Measurements from ENCODE around the gene ZC3H7A.

ZC3H7A gene

DNA sequence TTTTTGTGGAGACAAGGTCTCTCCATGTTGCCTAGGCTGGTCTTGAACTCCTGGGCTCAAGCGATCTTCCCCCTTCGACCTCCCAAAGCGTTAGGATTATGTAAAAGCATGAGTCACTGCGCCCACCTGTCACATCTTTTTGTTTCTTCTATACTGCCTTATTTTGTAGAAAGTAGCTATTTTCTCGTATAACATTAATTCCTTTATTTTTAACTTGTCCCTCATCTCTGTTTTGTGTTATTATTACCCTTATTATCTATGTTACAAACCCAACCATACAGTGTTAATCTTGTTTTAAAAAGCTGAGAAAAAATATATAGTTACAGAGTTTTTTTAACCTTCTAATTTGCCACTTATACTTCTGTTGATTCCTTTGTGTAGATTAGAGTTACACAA, 53.0 kb downstream of the ZC3H7A start:
- in situ Hi-C loops (cut with HindIII; ENCODE audit: low pct_ligation_motif_present, low pct_unique_long_range_greater_than_20kb, low sequenced_read_pairs) = no loop called here
- no peak for DNase-seq

DNA sequence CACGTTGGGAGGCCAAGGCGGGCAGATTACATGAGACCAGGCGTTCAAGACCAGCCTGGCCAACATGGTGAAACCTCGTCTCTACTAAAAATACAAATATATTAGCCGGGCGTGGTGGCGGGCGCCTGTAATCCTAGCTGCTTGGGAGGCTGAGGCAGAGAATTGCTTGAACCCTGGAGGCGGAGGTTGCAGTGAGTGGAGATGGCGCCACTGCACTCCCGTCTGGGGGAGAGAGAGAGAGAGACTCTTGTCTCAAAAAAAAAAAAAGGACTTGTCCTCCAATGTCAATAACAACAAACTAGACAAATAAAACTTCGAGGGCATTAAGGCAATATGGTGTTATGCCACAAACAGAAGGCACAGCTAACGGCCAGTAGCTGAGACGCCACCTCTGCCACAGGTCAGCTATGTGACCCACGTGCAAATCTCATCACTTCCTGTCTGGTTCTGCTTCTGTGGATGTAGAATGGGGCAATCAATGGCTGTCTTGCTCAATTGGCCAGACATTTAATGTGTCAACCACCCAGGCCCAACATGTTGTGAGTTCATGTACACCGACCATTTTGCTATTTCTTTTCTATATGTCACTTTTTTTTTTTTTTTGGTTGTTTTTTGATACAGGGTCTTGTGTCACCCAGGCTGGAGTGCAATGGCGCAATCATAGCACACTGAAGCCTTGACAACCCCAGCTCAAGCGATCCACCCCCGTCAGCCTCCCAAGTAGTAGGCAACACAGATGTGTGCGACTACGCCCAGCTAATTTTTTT, 53.6 kb downstream of the ZC3H7A start:
- in situ Hi-C loops (cut with HindIII; ENCODE audit: low pct_ligation_motif_present, low pct_unique_long_range_greater_than_20kb, low sequenced_read_pairs) = no loop called here
- peak; percentile 32 for DNase-seq

DNA sequence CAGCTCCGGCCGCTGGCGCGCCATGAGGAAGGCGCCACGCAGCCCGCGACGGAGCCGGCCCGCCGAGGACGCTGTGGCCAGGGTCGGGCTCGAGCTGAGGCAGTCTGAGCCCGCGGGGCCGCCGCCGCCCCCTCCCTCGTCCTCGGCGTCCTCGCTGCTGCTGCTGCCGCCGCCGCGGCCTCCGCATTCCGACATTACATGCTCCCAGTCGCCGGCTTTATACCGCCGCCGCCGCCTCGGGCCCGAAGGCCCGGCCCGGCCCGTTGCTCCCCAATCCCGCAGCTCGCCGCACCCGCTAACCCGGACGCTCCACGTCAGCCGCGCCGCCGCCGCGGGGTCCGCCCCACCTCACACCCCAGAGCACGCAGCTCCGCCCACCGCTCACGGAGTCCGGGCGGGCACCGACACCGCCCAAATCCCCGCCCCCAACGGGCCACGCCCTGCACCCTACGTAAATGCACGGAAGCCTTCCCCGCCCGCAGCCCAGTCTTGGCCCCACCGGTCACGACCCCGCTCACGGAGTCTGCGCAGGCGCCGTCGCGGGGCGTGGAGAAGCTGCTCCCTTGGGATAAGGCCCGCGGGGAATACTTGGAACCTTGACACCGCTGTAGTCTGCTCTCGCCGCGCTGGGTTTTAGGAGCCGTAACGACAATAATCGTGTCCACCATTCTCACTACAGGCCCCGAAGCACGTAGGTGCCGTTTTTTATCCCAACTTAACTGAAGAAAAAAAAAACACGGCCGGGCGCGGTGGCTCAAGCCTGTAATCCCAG, 54.3 kb downstream of the ZC3H7A start, which contains the start of gene TXNDC11:
TSS of gene TXNDC11 (minus strand) at position 322 of the 772 bp plus-strand sequence. CDS start at position 195, 127 bp downstream.
- peak; percentile 99 for DNase-seq
- in situ Hi-C loops (cut with HindIII; ENCODE audit: low pct_ligation_motif_present, low pct_unique_long_range_greater_than_20kb, low sequenced_read_pairs) = no loop called here

DNA sequence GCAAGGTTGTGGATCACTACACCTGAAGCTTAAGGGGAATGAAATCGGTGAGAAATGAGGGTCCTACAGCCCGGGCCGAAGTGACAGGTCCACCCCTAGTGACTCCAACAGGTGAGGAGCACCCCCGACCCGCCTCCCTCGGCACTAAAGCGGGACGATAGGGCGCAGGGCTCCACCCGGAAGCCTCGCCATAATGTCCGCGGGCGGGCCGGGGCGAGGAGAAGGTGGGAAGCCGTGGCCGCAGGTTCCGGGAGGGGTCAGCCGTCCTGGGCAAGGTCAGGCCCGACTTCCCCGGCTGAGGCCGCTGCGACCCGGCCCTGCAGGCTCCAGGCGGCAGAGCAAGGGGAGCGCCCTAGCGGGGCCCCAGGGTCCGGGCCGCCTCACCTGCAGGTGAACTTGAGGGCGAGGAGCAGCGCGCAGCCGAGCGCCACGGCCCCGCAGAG, 54.9 kb downstream of the ZC3H7A start:
- in situ Hi-C loops (cut with HindIII; ENCODE audit: low pct_ligation_motif_present, low pct_unique_long_range_greater_than_20kb, low sequenced_read_pairs) = no loop called here
- DNase-seq = no peak

DNA sequence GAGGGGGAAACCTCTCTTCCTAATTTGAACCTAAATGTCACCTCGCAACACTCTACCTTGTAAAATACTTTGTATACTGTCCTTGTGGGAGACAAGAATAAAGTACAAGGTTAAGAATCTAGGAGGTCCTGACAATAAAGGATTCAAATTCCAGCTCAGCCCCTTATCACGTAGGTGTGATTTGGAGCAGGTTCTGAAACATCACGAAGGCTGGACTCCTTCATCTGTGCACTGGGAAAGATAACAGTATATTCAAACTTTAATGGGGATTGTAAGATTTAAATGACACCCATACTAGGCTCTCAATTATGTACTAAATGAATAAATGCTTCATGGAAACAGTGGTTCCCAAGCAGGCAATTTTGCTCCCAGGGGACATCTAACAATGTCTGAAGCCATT, 56.5 kb downstream of the ZC3H7A start:
- in situ Hi-C loops (cut with HindIII; ENCODE audit: low pct_ligation_motif_present, low pct_unique_long_range_greater_than_20kb, low sequenced_read_pairs) = no loop called here
- DNase-seq = no peak

DNA sequence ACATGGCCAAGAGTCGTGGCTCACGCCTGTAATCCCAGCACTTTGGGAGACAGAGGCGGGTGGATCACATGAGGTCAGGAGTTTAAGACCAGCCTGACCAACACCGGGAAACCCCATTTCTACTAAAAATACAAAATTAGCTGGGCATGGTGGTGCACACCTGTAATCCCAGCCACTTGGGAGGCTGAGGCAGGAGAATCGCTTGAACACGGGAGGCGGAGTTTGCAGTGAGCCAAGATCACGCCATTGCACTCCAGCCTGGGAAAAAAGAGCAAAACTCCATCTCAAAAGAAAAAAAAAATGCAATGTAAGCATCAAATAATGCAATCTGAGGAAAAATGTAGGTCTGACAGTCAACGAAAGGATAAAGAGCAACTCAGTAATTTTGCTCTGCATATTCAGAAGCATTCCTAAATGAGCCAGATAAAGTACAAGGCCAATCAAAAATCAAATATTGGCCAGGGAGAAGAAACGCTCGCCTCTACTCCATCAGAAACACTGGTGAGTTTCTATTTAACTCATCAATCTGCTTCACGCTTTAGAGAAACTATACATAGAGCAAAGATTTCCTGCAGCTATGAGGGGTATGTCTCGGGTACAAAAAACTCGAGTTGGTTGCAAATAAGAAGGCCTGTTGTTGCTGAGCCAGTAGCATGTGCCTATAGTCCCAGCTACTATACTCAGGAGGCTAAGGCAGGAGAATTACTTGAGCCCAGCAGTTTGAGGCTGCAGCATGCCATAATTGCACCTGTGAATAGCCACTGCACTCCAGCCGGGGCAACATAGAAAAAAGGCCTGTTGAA, 58.1 kb downstream of the ZC3H7A start:
- in situ Hi-C loops (cut with HindIII; ENCODE audit: low pct_ligation_motif_present, low pct_unique_long_range_greater_than_20kb, low sequenced_read_pairs) = no loop called here
- DNase-seq = no peak

DNA sequence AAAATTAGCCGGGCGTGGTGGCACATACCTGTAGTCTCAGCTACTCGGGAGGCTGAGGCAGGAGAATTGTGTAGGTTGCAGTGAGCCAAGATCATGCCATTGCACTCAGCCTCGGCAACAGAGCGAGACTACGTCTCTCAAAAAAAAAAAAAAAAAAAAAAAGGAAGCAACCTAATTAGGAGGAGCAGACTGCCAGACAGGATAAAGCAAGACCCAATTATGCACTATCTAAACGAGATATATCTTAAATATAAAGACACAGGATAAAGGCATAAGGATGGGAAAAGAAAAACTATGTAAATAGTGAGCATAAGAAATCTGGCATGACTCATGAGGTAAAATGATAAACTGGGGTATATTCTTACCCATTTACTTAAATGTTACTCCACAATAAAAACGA, 59.3 kb downstream of the ZC3H7A start:
- DNase-seq = no peak
- in situ Hi-C loops (cut with HindIII; ENCODE audit: low pct_ligation_motif_present, low pct_unique_long_range_greater_than_20kb, low sequenced_read_pairs) = no loop called here

DNA sequence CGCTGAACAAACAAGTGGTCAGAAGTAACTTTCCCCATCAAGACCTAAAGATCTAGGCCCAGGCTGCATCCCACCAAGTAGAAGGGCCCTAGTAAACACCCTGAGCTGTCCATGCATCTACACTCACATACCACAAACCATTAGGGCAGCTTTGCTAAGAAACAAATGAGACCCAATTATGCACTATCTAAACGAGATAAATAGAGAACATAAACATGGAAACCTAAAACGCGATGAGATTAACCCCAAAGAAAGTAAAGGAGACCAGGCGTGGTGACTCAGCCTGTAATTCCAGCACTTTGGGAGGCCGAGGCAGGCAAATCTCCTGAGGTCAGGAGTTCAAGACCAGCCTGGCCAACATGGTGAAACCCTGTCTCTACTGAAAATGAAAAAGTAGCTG, 60.2 kb downstream of the ZC3H7A start:
- DNase-seq = no peak
- in situ Hi-C loops (cut with HindIII; ENCODE audit: low pct_ligation_motif_present, low pct_unique_long_range_greater_than_20kb, low sequenced_read_pairs) = no loop called here

DNA sequence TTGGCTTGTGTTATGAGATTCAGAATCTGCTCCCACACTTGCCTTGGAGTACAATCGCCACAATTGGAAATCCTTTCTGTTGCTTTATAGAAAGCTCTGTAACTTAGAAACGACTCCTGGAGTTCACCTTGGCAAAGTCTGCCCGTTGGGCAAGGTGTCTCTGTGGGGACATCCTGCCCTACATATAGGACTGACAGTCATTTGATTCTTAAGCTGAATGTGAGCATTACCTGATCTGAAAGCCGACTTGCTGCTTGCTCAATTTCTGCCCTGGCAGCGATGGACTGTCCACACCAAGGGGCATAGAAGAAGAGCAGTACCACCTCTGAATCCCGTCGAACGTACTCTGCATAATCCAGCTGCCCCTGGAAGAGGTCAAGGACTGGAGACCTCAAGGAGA, 61.3 kb downstream of the ZC3H7A start:
- no peak for DNase-seq
- in situ Hi-C loops (cut with HindIII; ENCODE audit: low pct_ligation_motif_present, low pct_unique_long_range_greater_than_20kb, low sequenced_read_pairs) = no loop called here

DNA sequence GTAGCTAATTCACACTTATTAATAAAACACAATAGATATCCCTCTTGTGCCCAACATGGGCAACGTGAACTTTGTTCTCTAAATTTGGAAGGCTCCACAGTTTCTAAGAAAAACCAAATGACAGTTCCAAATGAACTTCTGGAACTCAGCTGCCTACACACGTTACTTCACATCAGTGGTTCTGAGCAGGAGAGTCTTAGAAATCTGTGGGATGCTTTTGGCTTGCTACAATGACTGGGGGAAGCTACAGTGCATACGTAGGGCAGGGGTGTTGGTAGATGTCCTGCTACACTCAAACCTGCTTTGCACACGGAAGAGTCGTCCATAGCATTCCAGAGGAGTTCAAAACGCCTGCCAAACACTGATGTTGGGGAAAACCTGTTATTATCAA, 62.4 kb downstream of the ZC3H7A start:
- in situ Hi-C loops (cut with HindIII; ENCODE audit: low pct_ligation_motif_present, low pct_unique_long_range_greater_than_20kb, low sequenced_read_pairs) = no loop called here
- no peak for DNase-seq

DNA sequence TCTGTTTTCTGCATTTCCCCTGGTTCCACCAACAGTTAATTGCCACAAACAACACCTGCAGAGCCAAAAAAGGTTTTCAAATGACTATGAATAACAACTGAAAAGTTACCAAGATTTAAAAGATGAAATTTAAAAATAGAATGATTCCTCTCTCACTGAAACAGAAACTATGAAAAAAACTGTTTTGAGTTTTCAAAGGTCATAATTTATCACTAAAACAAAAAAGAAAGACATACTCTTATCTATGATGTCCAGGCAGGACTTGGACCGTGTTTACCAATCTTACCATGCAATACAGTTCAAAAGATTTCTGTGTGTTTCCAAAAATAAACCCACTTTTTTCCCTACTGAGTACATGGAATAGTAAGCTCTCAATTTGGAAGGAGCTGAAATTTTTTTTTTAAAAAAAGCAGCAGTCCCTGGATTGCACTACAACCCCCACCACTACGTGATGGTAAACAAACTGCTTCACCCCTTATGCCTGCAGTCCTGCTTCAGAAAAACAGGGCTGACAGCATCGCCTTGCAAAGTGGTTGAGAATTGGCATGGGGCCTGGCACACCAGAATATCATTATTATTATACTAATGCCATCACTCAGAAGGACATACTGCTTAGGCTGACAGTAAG, 62.9 kb downstream of the ZC3H7A start:
- no peak for DNase-seq
- in situ Hi-C loops (cut with HindIII; ENCODE audit: low pct_ligation_motif_present, low pct_unique_long_range_greater_than_20kb, low sequenced_read_pairs) = no loop called here

DNA sequence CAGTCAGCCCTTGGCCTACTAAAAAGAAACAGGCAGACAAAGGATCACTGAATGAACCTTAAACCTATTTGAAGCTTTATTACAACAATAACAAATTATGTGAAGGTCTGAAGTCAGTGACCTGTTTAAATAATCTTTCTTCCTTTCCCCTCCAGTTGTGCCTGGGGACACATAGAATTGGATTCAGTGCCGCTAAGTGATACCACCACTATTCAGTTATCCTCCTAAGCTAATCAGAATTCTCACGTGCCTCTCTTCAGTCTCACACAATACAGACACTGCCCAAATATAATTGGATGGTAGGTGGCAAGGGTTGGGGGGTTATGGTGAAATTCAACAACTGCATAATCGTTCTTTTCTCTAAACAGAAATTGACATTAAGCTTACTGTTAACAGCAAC, 65.8 kb downstream of the ZC3H7A start:
- in situ Hi-C loops (cut with HindIII; ENCODE audit: low pct_ligation_motif_present, low pct_unique_long_range_greater_than_20kb, low sequenced_read_pairs) = no loop called here
- no peak for DNase-seq

DNA sequence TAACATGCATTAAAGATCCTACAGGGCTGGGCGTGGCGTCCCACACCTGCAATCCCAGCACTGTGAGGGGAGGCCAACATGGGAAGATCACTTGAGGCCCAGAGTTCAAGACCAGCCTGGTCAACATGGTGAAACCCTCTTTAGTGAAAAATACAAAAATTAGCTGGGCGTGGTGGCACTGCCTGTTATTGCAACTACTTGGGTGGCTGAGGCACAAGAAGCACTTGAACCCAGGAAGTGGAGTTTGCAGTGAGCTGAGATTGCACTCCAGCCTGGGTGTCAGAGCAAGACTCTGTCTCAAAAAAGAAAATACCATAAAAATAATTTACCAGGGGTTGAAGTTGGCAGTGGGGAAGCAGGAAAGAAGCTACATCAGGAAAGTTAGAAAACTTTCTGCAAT, 67.3 kb downstream of the ZC3H7A start:
- in situ Hi-C loops (cut with HindIII; ENCODE audit: low pct_ligation_motif_present, low pct_unique_long_range_greater_than_20kb, low sequenced_read_pairs) = no loop called here
- DNase-seq = no peak

DNA sequence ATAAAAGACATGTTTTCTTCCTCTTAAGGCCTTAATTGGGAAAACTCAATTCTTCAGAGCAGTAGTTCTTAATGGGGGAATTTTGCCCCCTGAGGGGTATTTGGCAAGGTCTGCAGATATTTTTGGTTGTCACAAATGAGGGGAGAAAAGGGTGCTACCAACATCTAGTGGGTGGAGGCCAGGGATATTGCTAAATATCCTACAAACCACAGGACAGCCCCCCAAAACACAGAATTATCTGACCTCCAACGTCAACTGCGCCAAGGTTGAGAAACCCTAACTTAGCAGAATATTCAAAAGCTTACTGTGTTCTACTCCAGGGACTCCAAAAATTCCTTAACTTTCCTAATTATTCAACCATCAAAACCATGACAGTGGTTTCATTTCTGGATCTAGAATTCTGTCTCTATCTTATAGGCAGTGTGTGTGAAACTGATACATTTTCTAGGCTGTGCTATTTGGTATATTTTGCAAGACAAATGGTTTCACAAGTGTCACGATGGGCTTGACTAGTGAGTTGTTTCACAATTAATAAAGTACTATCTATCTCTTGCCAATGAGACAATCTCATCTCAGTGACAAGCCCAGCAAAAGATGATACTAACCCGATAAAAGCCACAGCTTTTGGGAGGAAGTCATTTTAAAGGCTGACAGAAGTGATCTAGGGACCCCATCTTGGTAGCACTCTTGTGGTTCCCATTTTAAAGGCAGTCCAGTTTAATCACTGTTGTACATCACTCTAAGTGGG, 69.1 kb downstream of the ZC3H7A start:
- DNase-seq = no peak
- in situ Hi-C loops (cut with HindIII; ENCODE audit: low pct_ligation_motif_present, low pct_unique_long_range_greater_than_20kb, low sequenced_read_pairs) = no loop called here

DNA sequence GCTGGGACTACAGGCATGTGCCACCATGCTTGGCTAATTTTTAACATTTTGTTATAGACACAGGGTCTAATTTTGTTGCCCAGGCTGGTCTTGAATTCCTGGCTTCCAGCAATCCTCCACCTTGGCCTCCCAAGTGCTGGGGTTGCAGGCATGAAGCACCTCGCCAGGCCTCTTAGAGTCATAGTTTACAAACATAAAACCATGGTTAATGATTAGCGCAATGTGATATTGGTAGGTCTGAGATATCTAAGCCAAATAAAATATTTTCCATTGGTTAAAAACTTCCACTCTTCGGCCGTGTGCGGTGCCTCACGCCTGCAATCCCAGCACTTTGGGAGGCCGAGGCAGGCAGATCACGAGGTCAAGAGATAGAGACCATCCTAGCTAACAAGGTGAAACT, 71.0 kb downstream of the ZC3H7A start:
- in situ Hi-C loops (cut with HindIII; ENCODE audit: low pct_ligation_motif_present, low pct_unique_long_range_greater_than_20kb, low sequenced_read_pairs) = no loop called here
- peak; percentile 46 for DNase-seq

DNA sequence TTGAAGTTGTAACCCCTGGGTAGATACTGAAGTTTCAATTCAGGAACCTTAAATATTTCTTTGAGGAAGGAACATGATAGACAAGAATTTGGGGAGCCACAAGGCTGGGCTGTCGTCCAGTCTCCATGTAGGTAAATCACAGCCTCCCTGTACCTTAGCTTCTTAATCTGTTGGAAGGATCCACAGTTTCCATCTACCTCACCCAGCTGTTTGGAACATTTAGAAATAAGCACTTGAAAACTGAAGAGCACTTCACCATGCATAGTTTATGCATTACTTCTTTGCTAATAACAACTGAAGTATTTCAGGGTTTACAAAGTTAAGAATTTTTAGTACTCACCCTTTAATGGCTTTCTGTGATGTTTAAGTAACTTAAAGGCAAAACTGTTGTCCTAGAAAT, 71.6 kb downstream of the ZC3H7A start:
- in situ Hi-C loops (cut with HindIII; ENCODE audit: low pct_ligation_motif_present, low pct_unique_long_range_greater_than_20kb, low sequenced_read_pairs) = no loop called here
- DNase-seq = no peak

DNA sequence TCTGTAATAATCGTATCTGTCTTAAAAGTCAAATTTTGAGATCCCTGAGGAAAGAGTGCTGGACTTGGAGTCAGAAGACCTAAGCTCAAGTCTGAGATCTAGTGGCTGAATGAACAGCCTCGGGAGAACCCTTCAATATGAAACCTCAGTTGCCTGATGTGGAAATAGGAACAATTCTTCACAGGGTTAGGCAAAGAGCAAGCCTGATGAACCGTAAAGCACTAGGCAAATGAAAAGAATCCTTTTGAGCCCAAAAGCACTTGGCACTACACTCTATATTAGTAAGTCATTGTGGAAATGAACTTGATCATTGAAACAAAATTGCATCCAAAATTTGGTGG, 74.6 kb downstream of the ZC3H7A start:
- in situ Hi-C loops (cut with HindIII; ENCODE audit: low pct_ligation_motif_present, low pct_unique_long_range_greater_than_20kb, low sequenced_read_pairs) = no loop called here
- no peak for DNase-seq

DNA sequence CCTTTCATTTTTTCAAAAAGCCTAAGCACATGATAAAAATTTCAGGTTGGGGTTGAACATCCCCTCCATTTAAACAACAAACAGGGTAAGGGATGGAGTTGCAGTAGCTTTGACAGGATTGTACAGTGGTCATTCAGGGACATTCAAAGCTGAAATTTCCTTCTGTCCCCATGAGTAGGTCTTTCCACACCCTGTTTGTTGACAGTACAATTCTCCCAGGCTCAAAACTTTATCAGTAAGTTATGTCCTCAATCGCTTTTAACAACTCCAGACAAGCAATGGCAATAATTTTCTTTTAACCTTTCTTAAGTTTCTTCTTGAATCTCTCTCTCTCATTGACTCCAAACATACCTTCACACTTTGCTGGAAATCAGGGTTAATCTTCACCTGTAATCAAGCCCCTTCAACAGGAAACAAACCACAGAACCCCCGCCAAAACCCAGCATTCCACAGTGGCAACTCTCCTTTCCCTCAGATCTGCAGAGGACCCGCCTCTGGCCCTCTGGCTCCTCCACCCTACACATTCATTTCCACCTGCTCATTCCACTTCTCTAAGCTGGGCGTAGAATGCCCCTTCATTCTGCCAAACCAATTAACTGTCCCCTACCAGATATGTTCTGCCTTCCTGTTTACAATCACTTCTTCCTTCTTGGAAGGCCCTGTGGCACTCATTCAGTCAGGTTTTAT, 75.1 kb downstream of the ZC3H7A start:
- in situ Hi-C loops (cut with HindIII; ENCODE audit: low pct_ligation_motif_present, low pct_unique_long_range_greater_than_20kb, low sequenced_read_pairs) = no loop called here
- DNase-seq = no peak
